NCI-H146 (cell line): ENCODE results near the gene RUBCNL.
"Not testable (repeated sequence)": the region's sequence is repeated elsewhere in the genome, so short reads cannot be mapped to it uniquely, and the experiment has no call there.

Experiments used
- DNase-seq: peaks from one replicate; lab custom pipeline; 2025; lab: John Stamatoyannopoulos, UW

Gene RUBCNL

DNA sequence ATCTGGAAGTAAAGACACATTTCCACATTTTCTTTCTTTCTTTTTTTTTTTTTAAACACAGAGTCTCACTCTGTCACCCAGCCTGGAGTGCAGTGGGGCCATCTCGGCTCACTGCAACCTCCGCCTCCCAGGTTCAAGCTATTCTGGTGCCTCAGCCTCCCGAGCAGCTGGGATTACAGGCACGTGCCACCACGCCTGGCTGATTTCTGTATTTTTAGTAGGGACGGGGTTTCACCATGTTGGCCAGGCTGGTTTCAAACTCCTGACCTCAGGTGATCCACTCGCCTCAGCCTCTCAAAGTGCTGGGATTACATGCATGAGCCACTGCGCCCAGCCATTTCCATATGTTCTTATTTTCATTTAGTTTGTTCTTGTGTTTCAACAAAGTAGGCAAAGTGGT is 14.1 kb downstream of the RUBCNL start:
- not testable (repeated sequence) for DNase-seq

DNA sequence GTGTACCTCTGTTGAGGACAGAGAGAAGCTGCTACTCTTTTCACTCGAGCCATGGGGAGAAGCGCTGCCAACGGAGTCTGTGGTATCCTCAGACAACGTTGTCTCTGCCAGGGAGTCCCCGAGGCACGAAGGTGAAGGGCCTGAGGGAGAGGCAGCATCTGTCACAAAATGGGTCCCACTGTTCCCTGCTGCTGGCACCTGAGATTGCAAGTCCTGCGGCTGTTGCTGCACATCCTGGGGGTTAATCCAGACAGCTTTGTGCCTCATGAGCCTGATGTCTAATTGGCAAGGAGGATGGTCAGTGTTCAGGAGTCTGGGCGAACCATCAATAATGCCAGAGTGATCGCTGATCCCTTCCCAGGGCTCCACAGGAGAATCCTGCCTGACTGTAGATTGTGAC is 15.0 kb downstream of the RUBCNL start:
- no peak for DNase-seq

DNA sequence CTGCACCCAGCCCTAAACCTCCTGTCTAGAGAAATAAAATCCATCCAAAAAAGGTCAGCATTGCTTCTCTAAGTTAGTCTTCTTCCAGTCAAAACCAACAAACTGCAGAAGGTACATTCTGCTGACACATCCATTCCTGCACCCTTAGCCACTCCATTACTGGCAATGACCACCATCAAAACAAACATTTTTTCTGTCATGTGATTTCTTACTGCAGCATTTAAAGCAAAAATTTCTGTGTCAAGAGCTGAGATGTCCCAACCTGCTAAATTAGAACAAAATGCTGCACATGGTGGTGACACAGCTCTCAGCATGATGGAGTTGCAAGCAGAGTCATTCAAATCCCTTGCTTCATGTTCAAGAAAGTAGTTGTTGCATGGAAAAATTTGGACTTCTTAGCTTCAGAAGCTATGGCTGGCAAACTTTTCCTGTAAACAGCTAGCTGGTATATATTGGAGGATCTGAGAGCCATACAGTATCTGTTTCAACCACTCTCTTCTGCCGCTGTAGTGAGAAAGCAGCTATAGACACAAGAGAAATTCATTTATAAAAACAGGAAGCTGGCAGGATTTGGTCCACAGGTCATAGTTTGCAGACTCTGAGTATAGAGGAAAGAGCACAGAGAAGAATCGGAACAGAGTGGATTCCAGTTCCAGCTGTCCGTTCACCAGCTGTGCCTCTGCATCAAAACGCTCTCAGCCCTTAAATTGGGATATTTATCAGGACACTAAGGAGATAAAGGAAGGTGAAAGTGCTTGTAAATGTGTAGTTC is 17.4 kb downstream of the RUBCNL start:
- no peak for DNase-seq

DNA sequence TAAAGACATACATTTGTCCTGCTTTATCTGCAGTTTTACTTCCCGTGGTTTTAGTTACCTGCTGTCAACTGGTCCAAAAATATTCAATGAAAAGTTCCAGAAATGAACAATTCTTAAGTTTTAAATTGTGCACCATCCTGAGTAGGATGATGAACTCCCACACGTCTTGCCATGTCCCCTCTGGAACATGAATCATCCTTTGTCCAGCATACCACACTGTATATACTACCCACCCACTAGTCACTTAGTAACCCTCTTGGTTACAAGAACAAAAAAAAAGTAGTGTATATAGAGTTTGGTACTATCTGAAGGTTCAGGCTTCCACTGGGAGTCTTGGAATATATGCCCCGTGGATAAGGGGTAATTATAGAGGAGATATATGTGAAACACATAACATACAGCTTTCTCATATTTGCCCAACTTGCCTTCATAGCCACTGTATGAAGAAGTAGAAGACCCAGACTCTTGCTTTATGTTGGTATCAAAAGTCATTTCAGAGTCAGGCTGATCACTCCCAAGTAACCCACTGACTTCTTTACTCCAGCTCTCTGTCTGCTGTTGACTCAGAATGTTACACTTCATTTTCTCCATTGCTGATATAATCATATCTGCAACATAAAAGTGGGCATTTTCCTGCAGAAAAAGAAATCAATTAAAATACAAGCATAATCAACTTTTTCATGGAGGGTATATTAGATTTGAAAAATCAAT is 19.3 kb downstream of the RUBCNL start:
- DNase-seq = no peak

DNA sequence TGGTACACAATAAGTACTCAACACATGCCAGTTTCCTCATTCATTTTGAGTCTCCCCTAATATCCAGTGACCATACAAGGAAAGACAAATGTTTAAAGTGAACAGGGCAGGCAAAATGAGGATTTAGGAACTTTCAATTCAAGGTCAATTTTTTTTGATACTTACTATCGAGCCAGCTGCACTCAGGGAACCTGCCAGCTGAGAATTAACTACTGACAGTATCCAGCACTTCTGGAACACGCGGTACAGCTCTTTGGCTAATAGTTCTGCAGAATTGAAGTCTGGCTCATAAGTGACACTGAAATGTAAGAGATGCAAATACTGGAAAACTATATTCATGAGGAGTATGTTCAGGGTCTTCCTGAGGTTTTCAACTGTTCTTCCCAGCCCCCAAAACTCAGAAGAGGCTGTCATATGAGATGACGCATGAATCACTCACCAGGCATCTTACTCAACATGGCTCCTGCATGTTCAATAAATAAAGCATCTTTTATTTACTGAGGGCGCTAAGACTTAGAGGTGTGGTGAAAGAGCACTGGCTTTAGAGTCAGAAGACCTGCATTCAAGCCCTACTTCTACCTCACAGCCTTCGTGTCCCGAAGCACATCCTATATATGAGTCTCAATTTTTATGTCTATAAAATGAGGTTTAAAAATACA is 25.6 kb downstream of the RUBCNL start:
- no peak for DNase-seq

DNA sequence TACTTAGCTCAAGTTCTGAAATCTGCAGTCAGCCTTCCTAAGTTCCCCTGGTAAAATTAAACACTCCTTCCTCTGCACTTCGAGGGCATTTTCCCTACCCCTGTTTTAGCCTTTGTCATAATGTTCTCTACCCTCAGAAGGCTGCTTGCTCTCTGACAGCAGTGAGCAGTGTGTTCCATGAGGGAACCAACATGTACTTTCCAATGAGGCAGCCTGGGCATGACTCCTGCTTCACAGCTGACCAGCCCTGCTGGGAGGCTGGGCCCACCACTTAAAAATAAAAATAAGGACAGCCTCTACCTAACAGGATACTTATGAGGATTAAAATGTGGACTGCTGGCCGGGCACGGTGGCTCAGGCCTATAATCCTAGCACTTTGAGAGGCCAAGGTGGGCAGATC is 26.4 kb downstream of the RUBCNL start:
- no peak for DNase-seq

DNA sequence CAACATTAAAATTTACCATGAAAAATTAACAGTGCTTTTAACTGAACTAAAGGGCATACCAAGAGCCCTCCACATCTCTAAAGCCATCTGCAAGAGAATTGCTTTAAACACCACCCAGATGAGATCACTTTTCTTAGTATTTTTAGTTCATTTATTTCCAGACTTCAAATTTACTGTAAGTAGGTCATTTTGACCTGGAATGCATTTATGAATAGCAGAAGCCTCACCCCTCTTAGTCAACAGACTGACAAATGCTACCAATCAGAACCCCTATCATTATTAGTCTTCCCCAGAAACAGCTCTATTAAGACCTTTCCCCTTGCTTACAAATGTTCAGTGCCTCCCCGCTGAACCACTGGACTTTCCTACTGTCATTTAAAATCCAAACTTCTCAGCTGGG is 27.3 kb downstream of the RUBCNL start:
- no peak for DNase-seq

DNA sequence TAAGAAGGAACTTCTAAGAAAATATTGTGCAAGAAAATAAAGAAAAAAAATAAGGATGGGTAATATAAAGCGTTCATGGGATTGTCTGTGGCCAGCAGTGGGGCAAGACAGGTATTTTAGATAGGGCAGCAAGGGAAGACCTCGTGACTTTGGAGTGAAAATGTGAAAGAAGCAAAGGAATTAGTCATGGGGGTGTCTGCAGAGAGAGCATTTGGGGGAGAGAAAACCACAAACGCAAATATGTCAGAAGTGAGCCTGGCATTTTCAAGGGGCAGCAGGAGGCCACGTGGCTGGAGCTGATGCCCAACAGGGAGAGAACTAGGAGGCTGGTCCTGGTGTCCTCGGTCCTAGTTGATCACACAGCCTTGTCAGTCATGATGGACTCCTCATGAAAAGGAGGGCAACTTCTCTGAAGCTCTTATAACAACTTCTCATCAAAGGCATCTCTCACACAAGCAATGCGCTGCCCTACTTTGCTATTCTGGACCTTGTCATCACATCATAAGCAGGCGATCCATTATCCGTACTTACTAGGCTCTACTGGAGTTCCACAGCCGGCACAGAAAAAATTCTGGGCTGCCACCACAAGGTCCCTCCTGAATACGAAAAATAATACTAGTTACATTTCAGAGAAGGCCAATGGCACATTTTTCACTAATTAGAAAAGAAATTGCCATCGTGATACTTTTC is 31.0 kb downstream of the RUBCNL start:
- DNase-seq = no peak

DNA sequence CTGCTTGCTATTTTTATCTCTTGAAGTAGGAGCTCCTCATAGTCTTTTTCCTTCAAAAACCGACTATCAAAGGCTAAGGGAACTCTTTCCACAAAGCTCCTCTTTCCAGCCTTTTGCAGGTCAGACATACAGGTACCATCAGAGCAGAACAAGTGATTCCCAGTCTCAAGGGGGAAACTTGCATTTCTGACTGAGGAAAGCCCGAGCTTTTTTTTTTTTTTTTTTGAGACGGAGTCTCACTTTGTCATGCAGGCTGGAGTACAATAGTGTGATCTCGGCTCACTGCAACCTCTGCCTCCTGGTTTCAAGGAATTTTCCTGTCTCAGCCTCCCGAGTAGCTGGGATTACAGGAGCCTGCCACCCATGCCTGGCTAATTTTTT is 32.0 kb downstream of the RUBCNL start:
- DNase-seq = no peak

DNA sequence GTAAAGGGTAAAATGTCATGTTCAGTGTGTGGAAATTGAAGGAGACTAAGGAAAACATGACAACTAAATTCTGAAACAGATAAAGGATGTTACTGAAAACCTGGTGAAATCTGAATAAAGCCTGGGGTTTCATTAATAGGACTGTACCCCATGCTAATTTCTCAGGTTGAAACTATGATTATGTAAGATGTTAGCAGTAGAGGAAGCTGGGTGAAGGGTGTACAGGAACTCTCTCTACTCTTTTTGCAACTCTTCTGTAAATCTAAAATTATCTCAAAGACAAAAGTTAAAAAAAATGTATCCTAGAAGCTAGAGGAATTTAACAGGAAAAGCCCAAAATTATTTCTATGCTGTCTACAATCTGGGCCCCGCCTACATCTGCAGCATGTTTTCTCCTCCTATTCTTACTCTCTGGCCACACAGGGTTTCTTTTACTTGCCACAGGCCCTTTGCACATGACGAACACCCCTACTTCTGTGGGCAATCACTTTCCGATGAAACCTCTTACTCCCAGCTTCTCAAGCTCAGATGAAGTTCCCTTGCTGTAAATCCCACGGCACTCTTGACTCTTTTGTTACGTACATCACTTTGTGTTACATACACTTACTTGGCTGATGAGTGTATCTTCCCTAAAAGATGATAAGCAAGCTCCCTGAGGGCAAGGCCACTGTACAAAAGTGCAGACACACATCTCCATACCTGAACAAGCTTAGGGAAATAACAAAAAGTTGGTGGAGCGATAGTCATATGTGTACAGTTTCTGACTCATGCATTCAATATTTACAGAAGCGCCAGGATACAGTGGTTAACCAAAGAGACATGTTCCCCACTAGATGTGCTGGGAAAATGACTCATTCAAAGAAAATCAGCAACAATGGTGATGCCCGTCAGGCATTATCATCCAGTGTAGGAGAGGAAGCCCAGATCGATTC is 32.6 kb downstream of the RUBCNL start:
- DNase-seq = peak; percentile 19

DNA sequence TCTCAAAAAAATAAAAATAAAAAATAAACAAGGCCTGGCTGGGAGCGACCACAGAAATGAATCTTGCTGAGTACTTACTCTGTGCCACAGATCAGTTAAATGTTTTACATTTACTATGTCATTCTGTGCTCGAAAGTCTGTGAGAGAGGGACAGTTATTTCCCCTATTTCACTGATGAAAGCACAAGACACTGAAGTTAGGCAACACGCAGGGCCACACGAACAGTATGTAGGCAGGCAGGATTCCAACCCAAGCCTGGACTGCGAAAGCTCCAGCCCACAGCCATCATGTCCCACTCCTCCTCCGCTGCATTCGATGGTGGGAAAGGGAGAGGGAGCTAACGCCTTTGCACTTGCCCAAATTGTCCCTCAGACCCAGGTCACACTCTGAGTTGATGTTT is 34.2 kb downstream of the RUBCNL start:
- no peak for DNase-seq

DNA sequence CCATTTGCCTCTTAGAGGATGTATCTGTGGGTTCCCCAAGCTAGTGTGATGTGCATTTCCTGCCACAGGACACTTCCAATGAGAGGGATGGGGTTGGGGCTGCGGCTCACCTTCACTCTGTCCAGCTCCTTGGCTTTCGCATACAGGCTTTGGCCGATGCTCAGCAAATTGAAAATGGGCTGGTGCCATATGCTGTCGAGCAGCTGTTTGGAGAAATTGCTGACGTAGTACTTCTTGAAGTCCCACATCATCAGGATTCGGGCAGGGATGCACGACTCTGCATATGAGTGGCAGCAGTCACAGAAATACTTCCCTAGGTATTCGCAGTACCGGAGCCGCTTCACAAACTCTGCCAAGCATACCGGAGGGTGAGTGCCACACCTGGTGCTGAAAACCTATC is 37.0 kb downstream of the RUBCNL start:
- DNase-seq = no peak

DNA sequence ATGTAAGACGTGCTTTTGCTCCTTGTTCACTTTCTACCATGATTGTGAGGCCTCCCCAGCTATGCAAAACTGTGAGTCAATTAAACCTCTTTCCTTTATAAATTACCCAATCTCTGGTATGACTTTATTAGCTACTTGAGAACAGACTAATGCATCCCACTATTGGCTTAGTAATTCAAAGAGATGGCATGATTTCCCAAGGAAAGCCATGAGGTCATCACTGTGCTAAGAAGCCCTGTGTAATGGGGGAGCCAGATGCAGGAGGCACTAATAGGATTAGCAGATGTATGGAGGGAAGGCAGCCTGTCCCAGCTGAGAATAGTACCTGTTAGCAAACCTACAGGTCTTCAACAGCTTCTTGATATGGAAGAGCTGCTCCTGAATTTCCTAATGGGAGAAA is 38.1 kb downstream of the RUBCNL start:
- no peak for DNase-seq

DNA sequence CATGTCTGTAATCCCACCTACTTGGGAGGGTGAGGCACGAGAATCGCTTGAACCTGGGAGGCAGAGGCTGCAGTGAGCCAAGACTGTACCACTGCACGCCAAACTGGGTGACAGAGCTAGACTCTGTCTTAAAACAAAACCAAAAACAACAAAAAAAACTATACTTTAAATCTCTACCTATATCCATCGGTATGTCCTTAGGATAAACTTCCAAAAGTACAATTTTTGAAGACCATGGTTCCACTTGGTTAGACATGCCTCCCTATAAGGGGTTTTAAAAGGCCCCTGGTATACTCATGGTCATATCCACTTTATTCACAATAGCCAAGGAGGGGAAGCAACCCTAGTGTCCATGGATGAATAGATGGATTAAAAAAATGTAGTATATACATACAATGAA is 39.8 kb downstream of the RUBCNL start:
- DNase-seq = no peak

DNA sequence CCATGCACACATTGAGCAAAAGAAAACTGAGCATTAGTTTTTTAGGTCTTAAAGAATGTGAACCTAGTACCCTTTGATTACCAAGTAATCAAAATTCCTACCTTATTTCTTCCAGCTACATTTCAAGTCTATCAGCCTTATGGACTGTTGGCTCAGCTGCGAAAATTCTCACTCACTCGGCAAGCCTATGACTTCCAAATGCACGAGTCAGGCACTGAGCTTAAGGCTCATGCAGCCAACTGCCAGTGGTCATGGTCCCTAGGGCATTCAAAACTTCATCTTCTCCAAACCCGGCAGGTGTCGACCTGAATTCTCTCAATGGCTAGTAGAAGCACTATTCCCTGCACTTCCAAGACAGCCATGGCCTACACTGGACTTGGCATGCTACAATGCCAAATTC is 41.2 kb downstream of the RUBCNL start:
- no peak for DNase-seq

DNA sequence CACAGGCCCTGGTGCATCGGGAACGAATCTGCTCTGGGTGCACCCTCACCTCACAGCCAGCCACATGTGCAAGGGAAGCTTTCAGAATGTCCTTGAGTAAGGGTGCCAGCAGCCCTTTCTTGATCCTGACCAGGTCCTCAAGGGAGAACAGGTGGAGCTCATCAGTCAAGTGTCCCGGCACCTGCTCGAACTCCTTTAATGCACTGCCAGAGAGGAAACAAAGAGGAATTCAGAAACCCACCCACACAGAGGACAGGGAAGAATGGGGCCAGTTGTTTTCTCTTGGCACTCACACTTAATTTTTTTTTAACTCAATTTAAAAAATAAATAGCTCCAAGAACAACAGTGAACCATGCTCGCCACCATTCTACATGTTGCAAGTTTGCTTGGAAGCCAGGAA is 41.7 kb downstream of the RUBCNL start:
- DNase-seq = no peak

DNA sequence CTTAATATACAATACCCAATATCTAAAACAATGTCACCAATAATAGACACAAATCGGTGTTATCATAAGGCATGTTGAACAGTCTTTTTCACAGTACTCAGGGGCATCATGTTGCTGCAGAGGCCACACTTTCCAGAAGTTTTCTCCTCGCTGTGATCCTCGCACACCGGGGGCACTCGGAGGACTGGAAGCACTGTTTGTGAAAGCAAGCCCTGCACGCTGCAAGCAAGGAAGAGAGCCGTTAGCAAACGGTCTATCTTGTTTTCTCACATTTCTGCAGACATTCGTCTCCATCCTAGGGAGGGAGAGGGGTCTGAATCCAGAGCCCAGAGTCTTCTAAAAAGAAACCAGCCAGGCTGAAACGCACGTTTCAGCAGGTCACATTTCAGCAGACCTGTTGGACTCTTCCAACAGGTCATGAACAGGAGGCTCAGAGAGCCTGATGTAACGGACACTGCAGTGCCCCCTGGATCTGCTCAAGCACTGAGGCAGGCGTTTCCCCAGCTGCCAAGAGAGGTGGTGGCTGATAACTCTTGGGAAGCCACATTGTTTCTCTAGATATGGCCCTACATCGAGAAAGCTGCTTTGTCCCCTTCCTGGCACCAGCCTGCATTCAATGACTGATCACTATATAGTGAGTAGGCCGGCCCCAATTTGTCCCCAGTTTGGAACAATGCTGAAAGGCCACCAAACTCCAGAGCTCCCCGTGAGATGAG is 43.6 kb downstream of the RUBCNL start:
- no peak for DNase-seq

DNA sequence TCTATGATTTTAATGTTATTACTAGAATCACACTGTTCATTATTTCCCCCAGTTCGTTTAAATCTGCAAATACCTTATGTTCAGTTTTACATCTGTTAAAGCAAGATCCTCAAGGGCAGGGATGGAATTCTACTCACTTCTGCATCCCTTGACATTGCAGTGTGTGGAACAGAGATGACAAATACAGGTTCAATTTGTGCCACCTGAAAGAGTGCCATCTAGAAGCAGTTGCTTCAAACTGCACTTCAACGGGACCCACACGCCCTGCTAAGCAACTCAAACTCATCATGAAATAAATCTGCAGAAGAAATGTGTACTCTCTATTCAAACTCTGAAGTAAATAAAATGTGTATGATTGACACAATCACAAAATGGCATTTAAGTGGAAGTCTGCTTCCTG is 44.5 kb downstream of the RUBCNL start:
- no peak for DNase-seq

DNA sequence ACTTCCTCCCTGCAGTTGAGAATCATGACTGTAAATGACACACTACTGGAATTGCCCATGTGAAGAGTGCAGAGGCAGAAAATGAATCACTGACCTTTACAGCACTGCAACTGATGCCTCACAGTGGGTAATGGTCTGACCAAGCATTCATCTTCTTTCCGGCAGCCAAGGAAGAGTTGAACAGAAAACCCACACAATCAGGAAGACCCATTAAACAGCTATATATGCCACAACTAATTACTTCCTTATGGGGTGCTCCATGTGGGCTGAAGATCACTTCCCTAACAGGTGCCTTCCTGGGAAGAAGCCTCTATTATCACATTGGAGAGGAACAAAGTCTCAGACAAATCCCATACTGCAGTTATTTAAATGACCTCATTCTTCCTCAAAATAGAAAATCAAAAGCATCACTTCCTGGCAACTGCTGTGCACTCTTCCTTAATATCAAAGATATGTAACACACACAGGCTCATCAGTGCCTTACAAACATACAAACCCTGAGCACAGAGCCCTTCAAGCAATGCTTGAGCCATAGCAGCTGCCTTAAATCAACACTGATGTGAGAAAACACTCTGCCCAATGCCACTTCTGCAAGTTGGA is 45.8 kb downstream of the RUBCNL start:
- no peak for DNase-seq

DNA sequence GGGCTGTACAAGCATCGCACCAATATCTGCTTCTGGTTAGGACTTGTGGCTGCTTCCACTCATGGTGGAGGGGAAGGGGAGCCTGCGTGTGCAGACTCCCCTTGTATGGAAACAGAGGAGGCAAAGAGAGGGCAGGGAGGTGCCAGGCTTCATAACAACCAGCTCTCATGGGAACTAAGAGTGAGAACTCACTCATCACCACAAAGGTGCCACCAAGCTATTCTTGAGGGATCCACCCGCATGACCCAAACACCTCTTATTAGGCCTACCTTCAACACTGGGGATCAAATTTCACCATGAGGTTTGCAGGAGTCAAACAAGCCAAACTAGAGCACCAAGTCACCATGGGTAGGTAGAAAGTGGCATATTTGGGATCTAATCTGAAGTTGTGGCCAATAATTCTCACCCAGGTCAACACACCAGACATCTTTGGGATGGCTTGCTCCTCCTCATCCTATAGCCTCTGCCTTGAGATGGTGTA is 46.4 kb downstream of the RUBCNL start:
- DNase-seq = no peak
